Naive thymus-derived CD4-positive, alpha-beta T cell (primary cell): ENCODE measurements around the gene EYA2. TPM values are rescaled to one million over a fixed set of nuclear protein-coding genes. Genes with fewer than 3 reads are reported as not detected.
"Not testable (repeated sequence)": the region's sequence is repeated elsewhere in the genome, so short reads cannot be mapped to it uniquely, and the experiment has no call there.

Source experiments
- ATAC-seq: fragments of 150-1000 bp; cut with Tn5 transposase; 2 replicates; pipeline ENCODE4 v1.10.0; 2021; ENCODE audit warnings: mild to moderate bottlenecking, moderate library complexity
- CTCF ChIA-PET: fragments of 350-600 bp; sonication (Branson Sonifier 250); formaldehyde crosslinking; loops from one replicate; lab custom pipeline; 2021; ENCODE audit warnings: antibody characterized with exemption; lab: Charles Lee
- POLR2A ChIA-PET: fragments of 350-600 bp; sonication (Branson Sonifier 250); formaldehyde crosslinking; loops from one replicate; lab custom pipeline; 2021; ENCODE audit warnings: antibody characterized with exemption, inconsistent platforms; lab: Charles Lee
- DNase-seq, 9 donors: peaks; one replicate each; pipeline versions ENCODE4 v3.0.0 to v3.0.0-alpha.2; 2020 to 2022; ENCODE audit warnings: mixed read lengths in 1 of 9
- H3K27ac ChIP-seq: one replicate; pipeline ENCODE4 v1.7.0; 2013; ENCODE audit warnings: mild to moderate bottlenecking, low read depth, low read length, moderate library complexity
- H3K27me3 ChIP-seq, 2 donors: one replicate each; pipeline ENCODE4 v1.7.0; 2013; ENCODE audit warnings: low read length in 2 of 2, mild to moderate bottlenecking in 2 of 2, moderate library complexity in 2 of 2; ENCODE audit not compliant: control insufficient read depth in 2 of 2, insufficient read depth in 2 of 2
- H3K36me3 ChIP-seq, 3 experiments: 1 replicate in 2 of 3; 2 replicates in 1 of 3; pipeline ENCODE4 v1.7.0; 2013; ENCODE audit warnings: low read length in 3 of 3, mild to moderate bottlenecking in 3 of 3, moderate library complexity in 1 of 3; ENCODE audit not compliant: insufficient read depth in 3 of 3, control insufficient read depth in 2 of 3
- H3K4me1 ChIP-seq, 2 donors: one replicate each; pipeline ENCODE4 v1.7.0; 2013; ENCODE audit warnings: low read length in 2 of 2, mild to moderate bottlenecking in 2 of 2, moderate library complexity in 1 of 2; ENCODE audit not compliant: control insufficient read depth in 2 of 2, insufficient read depth in 2 of 2
- H3K4me3 ChIP-seq: 2 replicates; pipeline ENCODE4 v1.7.0; 2013; ENCODE audit warnings: mild to moderate bottlenecking, low read length
- H3K9me3 ChIP-seq, 3 experiments: 1 replicate in 2 of 3; 2 replicates in 1 of 3; pipeline ENCODE4 v1.7.0; 2013; ENCODE audit warnings: low read length in 3 of 3; ENCODE audit not compliant: control insufficient read depth in 2 of 3
- H3K27ac Mint-ChIP-seq, 9 donors: one replicate each; pipeline ENCODE4 v1.8.0; 2020 to 2022; ENCODE audit warnings: mixed read lengths in 9 of 9, mild to moderate bottlenecking in 8 of 9, moderate library complexity in 5 of 9, inconsistent platforms in 2 of 9
- H3K27me3 Mint-ChIP-seq, 5 donors: one replicate each; pipeline ENCODE4 v1.8.0; 2021 to 2022; ENCODE audit warnings: mixed read lengths in 5 of 5, mild to moderate bottlenecking in 1 of 5
- H3K36me3 Mint-ChIP-seq, 5 donors: one replicate each; pipeline ENCODE4 v1.8.0; 2020 to 2022; ENCODE audit warnings: mixed read lengths in 5 of 5, mild to moderate bottlenecking in 3 of 5, inconsistent platforms in 1 of 5
- H3K4me1 Mint-ChIP-seq, 7 donors: one replicate each; pipeline ENCODE4 v1.8.0; 2020 to 2022; ENCODE audit warnings: mixed read lengths in 7 of 7, mild to moderate bottlenecking in 3 of 7, inconsistent platforms in 1 of 7
- H3K4me3 Mint-ChIP-seq, 10 donors: one replicate each; pipeline ENCODE4 v1.8.0; 2020 to 2022; ENCODE audit warnings: mild to moderate bottlenecking in 10 of 10, mixed read lengths in 10 of 10, moderate library complexity in 6 of 10, inconsistent platforms in 2 of 10
- H3K9me3 Mint-ChIP-seq, 11 donors: one replicate each; pipeline ENCODE4 v1.8.0; 2020 to 2022; ENCODE audit warnings: mixed read lengths in 11 of 11, mild to moderate bottlenecking in 4 of 11, inconsistent platforms in 1 of 11, moderate library complexity in 1 of 11
- intact Hi-C, 2 donors: fragments of 100-400 bp; cut with micrococcal nuclease; formaldehyde crosslinking; loops; one replicate each; pipeline ENCODE4 v1.15.1; 2023
- polyA plus RNA-seq, 2 donors: library from polyadenylated mRNA; unstranded; fragments of 300-500 nt; fragmentation: Illumina TruSeq; gene quantifications; one replicate each; pipeline ENCODE4 v1.2.3, GENCODE V29; 2021
- total RNA-seq, 6 experiments: library from RNA in 5 of 6; stranded (reverse) in 5 of 6; gene quantifications; 1 replicate in 5 of 6; 2 replicates in 1 of 6; pipeline ENCODE4 v1.2.3 and lab custom pipeline; 2021 to 2026

EYA2 gene
- total and polyA plus RNA-seq, 7 experiments from 2014 or later, result 0.16 TPM; not detected in 6

- Histone ChIP-seq H3K4me3 (no peak overlapping the region), H3K9me3 (no peaks in the 10 kb centered on the region), H3K36me3 (no peaks in the 10 kb centered on the region), H3K4me1 (no peaks in the 10 kb centered on the region), H3K27me3 (no peaks in the 10 kb centered on the region), H3K27ac (no peak overlapping the region)
- ChIA-PET POLR2A (no interaction called here), CTCF (interaction anchor here (1.2 kb wide), 1 partner anchor 22 kb away, joined by 3 read pairs; no protein-coding TSS in a partner anchor)
- no peaks in the 10 kb centered on the region for H3K4me1 Mint-ChIP-seq
- no peak overlapping the region for H3K4me3 Mint-ChIP-seq
- no peak for DNase-seq
- intact Hi-C loops, result no loop called here
- no peak for ATAC-seq
- H3K9me3 Mint-ChIP-seq, result no peaks in the 10 kb centered on the region
- no peaks in the 10 kb centered on the region for H3K36me3 Mint-ChIP-seq
- no peak overlapping the region for H3K27ac Mint-ChIP-seq
- peaks cover 0 to 18% (median 15%) of the 10 kb centered on the region in 5 donors for H3K27me3 Mint-ChIP-seq
Measured at GRCh38 chr20:47174456-47175243, 280.0 kb downstream of the EYA2 start.

GRCh38 chr20:47175493-47175892 is 280.9 kb downstream of the EYA2 start:
- Mint-ChIP-seq H3K36me3 (no peaks in the 10 kb centered on the region), H3K4me1 (no peaks in the 10 kb centered on the region), H3K27me3 (peaks cover 0 to 18% (median 14%) of the 10 kb centered on the region in 5 donors), H3K4me3 (no peak overlapping the region), H3K27ac (no peak overlapping the region), H3K9me3 (no peaks in the 10 kb centered on the region)
- ATAC-seq (no peak), DNase-seq (no peak)
- H3K27me3 ChIP-seq, result no peaks in the 10 kb centered on the region
- CTCF ChIA-PET, result interaction anchor here (1.2 kb wide), 1 partner anchor 21 kb away, joined by 3 read pairs; no protein-coding TSS in a partner anchor
- intact Hi-C loops, result no loop called here
- no peak overlapping the region for H3K27ac ChIP-seq
- POLR2A ChIA-PET, result no interaction called here
- no peaks in the 10 kb centered on the region for H3K36me3 ChIP-seq
- no peak overlapping the region for H3K4me3 ChIP-seq
- H3K9me3 ChIP-seq, result no peaks in the 10 kb centered on the region
- H3K4me1 ChIP-seq, result no peaks in the 10 kb centered on the region

GRCh38 chr20:47176217-47176616 is 281.6 kb downstream of the EYA2 start:
- H3K4me3 Mint-ChIP-seq, H3K4me3 ChIP-seq, H3K9me3 ChIP-seq, H3K27ac ChIP-seq, H3K27me3 ChIP-seq, H3K27ac Mint-ChIP-seq, H3K9me3 Mint-ChIP-seq, DNase-seq, H3K36me3 ChIP-seq, ATAC-seq, H3K4me1 ChIP-seq, H3K4me1 Mint-ChIP-seq, CTCF ChIA-PET, POLR2A ChIA-PET, intact Hi-C loops, H3K36me3 Mint-ChIP-seq: not testable (repeated sequence)
- H3K27me3 Mint-ChIP-seq, result peaks cover 0 to 10% (median 8%) of the 10 kb centered on the region in 5 donors

DNA sequence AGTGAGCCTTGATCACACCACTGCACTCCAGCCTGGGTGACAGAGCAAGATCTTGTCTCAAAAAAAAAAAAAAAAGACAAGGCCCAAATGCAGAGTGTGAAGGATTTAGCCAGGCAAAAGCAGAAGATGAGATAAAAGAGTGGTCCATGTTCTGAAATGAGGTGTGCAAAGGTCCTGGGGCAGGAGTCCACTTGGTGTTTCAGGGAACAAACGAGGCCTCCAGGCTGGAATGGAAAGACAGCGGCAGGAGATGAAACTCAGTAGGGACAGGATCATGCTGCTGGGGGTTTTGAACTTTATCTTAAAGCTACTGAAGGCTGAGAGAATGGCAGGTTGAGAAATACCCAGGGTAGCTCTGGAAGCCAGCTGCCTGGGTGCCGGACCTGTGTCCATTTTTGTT is 283.6 kb downstream of the EYA2 start:
- peaks cover 0 to 2% (median 0%) of the 10 kb centered on the region in 5 donors for H3K36me3 Mint-ChIP-seq
- Histone ChIP-seq H3K27me3 (no peaks in the 10 kb centered on the region), H3K9me3 (no peaks in the 10 kb centered on the region), H3K27ac (no peak overlapping the region), H3K36me3 (no peaks in the 10 kb centered on the region), H3K4me1 (no peaks in the 10 kb centered on the region), H3K4me3 (no peak overlapping the region)
- ATAC-seq, result no peak
- H3K27ac Mint-ChIP-seq, result no peak overlapping the region
- H3K4me3 Mint-ChIP-seq, result no peak overlapping the region
- intact Hi-C loops, result no loop called here
- DNase-seq, result no peak
- peaks cover 0 to 3% (median 0%) of the 10 kb centered on the region in 11 donors for H3K9me3 Mint-ChIP-seq
- H3K4me1 Mint-ChIP-seq, result no peaks in the 10 kb centered on the region
- peaks cover 0 to 6% (median 3%) of the 10 kb centered on the region in 5 donors for H3K27me3 Mint-ChIP-seq
- CTCF ChIA-PET, result no interaction called here
- POLR2A ChIA-PET, result no interaction called here

DNA sequence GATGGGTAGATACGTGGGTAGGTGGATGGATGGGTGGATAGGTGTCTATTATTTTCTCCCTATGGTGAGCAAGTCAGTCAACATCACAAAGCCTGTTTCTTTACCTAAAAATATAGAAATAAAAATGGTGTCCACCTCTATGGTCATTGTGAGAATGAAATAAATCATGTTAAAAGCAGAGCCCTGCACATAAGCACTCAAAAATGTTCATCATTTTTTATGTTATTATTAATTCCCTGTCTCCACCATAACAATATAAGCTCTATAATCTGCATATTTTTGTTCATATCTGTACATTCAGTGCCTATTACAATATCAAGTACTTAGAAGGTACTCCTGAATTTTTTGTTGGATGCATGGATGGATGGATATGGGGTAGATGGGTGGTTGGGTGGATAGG is 284.2 kb downstream of the EYA2 start:
- Histone ChIP-seq H3K9me3 (no peaks in the 10 kb centered on the region), H3K27ac (no peak overlapping the region), H3K27me3 (no peaks in the 10 kb centered on the region), H3K36me3 (no peaks in the 10 kb centered on the region), H3K4me1 (no peaks in the 10 kb centered on the region), H3K4me3 (no peak overlapping the region)
- no peak for ATAC-seq
- ChIA-PET CTCF (no interaction called here), POLR2A (no interaction called here)
- no peak overlapping the region for H3K27ac Mint-ChIP-seq
- DNase-seq, result no peak
- H3K9me3 Mint-ChIP-seq, result peaks cover 0 to 3% (median 0%) of the 10 kb centered on the region in 11 donors
- no peak overlapping the region for H3K4me3 Mint-ChIP-seq
- intact Hi-C loops, result no loop called here
- no peaks in the 10 kb centered on the region for H3K4me1 Mint-ChIP-seq
- H3K36me3 Mint-ChIP-seq, result peaks cover 0 to 2% (median 0%) of the 10 kb centered on the region in 5 donors
- peaks cover 0 to 6% (median 3%) of the 10 kb centered on the region in 5 donors for H3K27me3 Mint-ChIP-seq

- ChIA-PET CTCF (no interaction called here), POLR2A (no interaction called here)
- intact Hi-C loops, result no loop called here
- Histone ChIP-seq H3K4me1 (no peaks in the 10 kb centered on the region), H3K36me3 (no peaks in the 10 kb centered on the region), H3K9me3 (no peaks in the 10 kb centered on the region), H3K27ac (no peak overlapping the region), H3K27me3 (no peaks in the 10 kb centered on the region), H3K4me3 (no peak overlapping the region)
- no peak for ATAC-seq
- H3K27me3 Mint-ChIP-seq, result peaks cover 0 to 6% (median 3%) of the 10 kb centered on the region in 5 donors
- no peak overlapping the region for H3K27ac Mint-ChIP-seq
- DNase-seq, result no peak
- no peak overlapping the region for H3K4me3 Mint-ChIP-seq
- peaks cover 0 to 3% (median 0%) of the 10 kb centered on the region in 11 donors for H3K9me3 Mint-ChIP-seq
- H3K36me3 Mint-ChIP-seq, result peaks cover 0 to 2% (median 0%) of the 10 kb centered on the region in 5 donors
- no peaks in the 10 kb centered on the region for H3K4me1 Mint-ChIP-seq
Measured at GRCh38 chr20:47179267-47179666, 284.6 kb downstream of the EYA2 start.
